RPMI8226 (cell line): ENCODE measurements around the gene NDUFC2.
"Not testable (repeated sequence)": the region's sequence is repeated elsewhere in the genome, so short reads cannot be mapped to it uniquely, and the experiment has no call there.

Experiments
- DNase-seq: peaks from one replicate; pipeline ENCODE4 v3.0.0-alpha.2; 2015

The NDUFC2 gene

GRCh38 chr11:78079232-78080083 is at the start of gene NDUFC2:
Gene NDUFC2 (minus strand): TSS chr11:78079862. CDS start chr11:78079744, 118 bp downstream.
- peak; percentile 91 for DNase-seq

- DNase-seq = no peak
Measured at GRCh38 chr11:78127403-78127802, 47.7 kb upstream of the NDUFC2 start.

- DNase-seq = no peak
Measured at GRCh38 chr11:78112582-78113275, 33.1 kb upstream of the NDUFC2 start.

GRCh38 chr11:78111298-78111697 is 31.6 kb upstream of the NDUFC2 start:
- no peak for DNase-seq

- DNase-seq = no peak
Measured at GRCh38 chr11:78110830-78111229, 31.2 kb upstream of the NDUFC2 start.

GRCh38 chr11:78110351-78110750 is 30.7 kb upstream of the NDUFC2 start:
- no peak for DNase-seq

GRCh38 chr11:78109081-78110015 is 29.7 kb upstream of the NDUFC2 start:
- no peak for DNase-seq

- DNase-seq = no peak
Measured at GRCh38 chr11:78100676-78101472, 21.2 kb upstream of the NDUFC2 start.

- DNase-seq = no peak
Measured at GRCh38 chr11:78100261-78100660, 20.6 kb upstream of the NDUFC2 start.

- DNase-seq = no peak
Measured at GRCh38 chr11:78099666-78100065, 20.0 kb upstream of the NDUFC2 start.

- DNase-seq = no peak
Measured at GRCh38 chr11:78097666-78098385, 18.2 kb upstream of the NDUFC2 start.

GRCh38 chr11:78094250-78094649 is 14.6 kb upstream of the NDUFC2 start:
- DNase-seq = no peak

GRCh38 chr11:78086521-78087074 is 6.9 kb upstream of the NDUFC2 start:
- DNase-seq = not testable (repeated sequence)

- no peak for DNase-seq
Measured at GRCh38 chr11:78085972-78086371, 6.3 kb upstream of the NDUFC2 start.

GRCh38 chr11:78084506-78084905 is 4.8 kb upstream of the NDUFC2 start:
- DNase-seq = not testable (repeated sequence)

- no peak for DNase-seq
Measured at GRCh38 chr11:78083021-78083420, 3.4 kb upstream of the NDUFC2 start.

- no peak for DNase-seq
Measured at GRCh38 chr11:78082146-78082545, 2.5 kb upstream of the NDUFC2 start.

GRCh38 chr11:78081583-78081982 is 1.9 kb upstream of the NDUFC2 start:
- no peak for DNase-seq

- no peak for DNase-seq
Measured at GRCh38 chr11:78080818-78081495, 1.3 kb upstream of the NDUFC2 start.

- DNase-seq = no peak
Measured at GRCh38 chr11:78080084-78080817, 589 bp upstream of the NDUFC2 start.
